Esophagus squamous epithelium (tissue), 5 donors: ENCODE measurements around the gene PREP. TPM values are rescaled to one million over a fixed set of nuclear protein-coding genes. Genes with fewer than 3 reads are reported as not detected.
A peak's percentile ranks its signal among the peaks of the same experiment; 100 is the strongest.
"Not testable (repeated sequence)": the region's sequence is repeated elsewhere in the genome, so short reads cannot be mapped to it uniquely, and the experiment has no call there.

Experiments
- DNase-seq: peaks from one replicate; lab custom pipeline; 2025; lab: John Stamatoyannopoulos, UW
- H3K27ac ChIP-seq, 4 donors: fragments of 200-600 bp; sonication (generic); one replicate each; pipeline ENCODE4 v1.5.1; 2016 to 2019; ENCODE audit warnings: mild to moderate bottlenecking in 1 of 4
- H3K27me3 ChIP-seq, 4 donors: fragments of 200-600 bp; sonication (generic); 1 replicate in 3 of 4; 2 replicates in 1 of 4; pipeline versions ENCODE4 v1.5.1 to v1.6.0; 2017 to 2021; ENCODE audit warnings: antibody characterized with exemption in 1 of 4
- H3K36me3 ChIP-seq, 3 donors: fragments of 200-600 bp; sonication (generic); one replicate each; pipeline ENCODE4 v1.5.1; 2016 to 2019
- H3K4me1 ChIP-seq, 3 donors: fragments of 200-600 bp; sonication (generic); one replicate each; pipeline ENCODE4 v1.5.1; 2017 to 2019
- H3K4me3 ChIP-seq, 4 donors: fragments of 200-600 bp; sonication (generic); 1 replicate in 3 of 4; 2 replicates in 1 of 4; pipeline ENCODE4 v1.5.1; 2016 to 2019; ENCODE audit warnings: mild to moderate bottlenecking in 2 of 4, moderate library complexity in 1 of 4
- H3K9me3 ChIP-seq, 3 donors: fragments of 200-600 bp; sonication (generic); one replicate each; pipeline ENCODE4 v1.5.1; 2016 to 2019
- CTCF ChIP-seq, 6 experiments: fragments of 450-650 bp in 4 of 6; fragments of 200-600 bp in 2 of 6; sonication (generic) in 2 of 6; IDR thresholded peaks; one replicate each; pipeline ENCODE4 v1.5.1; 2016 to 2019; ENCODE audit warnings: antibody characterized with exemption in 6 of 6, mild to moderate bottlenecking in 4 of 6, moderate library complexity in 4 of 6
- POLR2A ChIP-seq, 4 donors: fragments of 450-650 bp; IDR thresholded peaks; one replicate each; pipeline ENCODE4 v1.6.1; 2017; ENCODE audit warnings: antibody characterized with exemption in 4 of 4, mild to moderate bottlenecking in 4 of 4, moderate library complexity in 3 of 4
- WGBS, 2 donors: methylation state at CpG; one replicate each; pipeline ENCODE4 v1.1.5; 2018; 5-methylcytosine and 5-hydroxymethylcytosine counted together
- intact Hi-C: fragments of 100-400 bp; cut with DNase I; formaldehyde crosslinking; loops from one replicate; pipeline ENCODE4 v1.15.0; 2022
- total RNA-seq, 4 donors: library from RNA; depleted of rRNA; stranded (reverse); fragments of >200 nt; gene quantifications; one replicate each; pipeline ENCODE4 v1.1.0, GENCODE V29; 2016
- donor health status: DM: yes; HTN: yes; CAD: no.

Gene PREP
- total RNA-seq, 4 donors from 2014 or later: 11.9 to 28.0 (median 19.6) TPM

GRCh38 chr6:105352037-105352617 is 50.8 kb downstream of the PREP start:
- WGBS, 2 donors: 90 to 98% methylated on average over 4 of the region's 4 CpGs
- DNase-seq: no peak
- Histone ChIP-seq H3K4me1 (peaks cover 0 to 4% (median 0%) of the 10 kb centered on the region in 3 donors), H3K27ac (no peak overlapping the region), H3K36me3 (peaks cover 0 to 79% (median 5%) of the 10 kb centered on the region in 3 donors), H3K4me3 (no peak overlapping the region), H3K9me3 (no peaks in the 10 kb centered on the region), H3K27me3 (no peaks in the 10 kb centered on the region)
- intact Hi-C loops: no loop called here
- TF ChIP-seq POLR2A (IDR thresholded peaks at IDR 0.05): no peak

- intact Hi-C loops: no loop called here
- no peak overlapping the region for H3K27ac ChIP-seq
- no peak for TF ChIP-seq CTCF (IDR thresholded peaks at IDR 0.05)
- no peak for TF ChIP-seq POLR2A (IDR thresholded peaks at IDR 0.05)
- H3K9me3 ChIP-seq: no peaks in the 10 kb centered on the region
- H3K4me3 ChIP-seq: no peak overlapping the region
- DNase-seq: no peak
- H3K4me1 ChIP-seq: peaks cover 0 to 22% (median 0%) of the 10 kb centered on the region in 3 donors
- H3K36me3 ChIP-seq: peaks cover 0 to 56% (median 5%) of the 10 kb centered on the region in 3 donors
- 44 to 60% methylated on average over 1 of the region's 1 CpG for WGBS, 2 donors
- H3K27me3 ChIP-seq: no peaks in the 10 kb centered on the region
Observed at GRCh38 chr6:105348897-105349296, 54.0 kb downstream of the PREP start.

GRCh38 chr6:105346052-105346451 is 56.8 kb downstream of the PREP start:
- no peak for DNase-seq
- Histone ChIP-seq H3K27ac (peak overlapping the region in 1 of 4 donors; percentile 14), H3K9me3 (no peaks in the 10 kb centered on the region), H3K27me3 (no peaks in the 10 kb centered on the region), H3K4me3 (no peak overlapping the region), H3K4me1 (peaks cover 0 to 22% (median 0%) of the 10 kb centered on the region in 3 donors), H3K36me3 (peaks cover 0 to 34% (median 0%) of the 10 kb centered on the region in 3 donors)
- 57 to 74% methylated on average over 3 of the region's 3 CpGs for WGBS, 2 donors
- intact Hi-C loops: no loop called here
- no peak for TF ChIP-seq CTCF (IDR thresholded peaks at IDR 0.05)
- TF ChIP-seq POLR2A (IDR thresholded peaks at IDR 0.05): no peak

DNA sequence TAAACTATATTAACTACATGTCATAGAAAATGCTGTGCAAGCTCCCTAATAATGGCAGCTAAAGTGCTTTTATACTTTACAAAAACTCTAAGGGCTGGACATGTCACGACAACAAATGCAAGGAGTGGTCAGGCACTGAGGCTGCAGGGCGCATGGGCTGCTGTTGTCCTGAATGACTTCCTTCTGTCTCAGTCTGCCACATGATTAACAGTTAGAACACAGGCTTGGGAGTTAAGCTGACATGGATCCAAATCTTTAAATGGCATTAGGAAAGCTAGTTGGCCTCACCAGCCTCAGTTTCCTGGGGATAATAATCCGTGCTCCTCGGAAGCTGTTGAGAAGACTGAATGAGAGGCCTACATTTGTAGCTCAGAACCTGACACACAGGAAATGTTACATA is 57.4 kb downstream of the PREP start:
- 41 to 72% methylated on average over 4 of the region's 4 CpGs for WGBS, 2 donors
- no peak for TF ChIP-seq POLR2A (IDR thresholded peaks at IDR 0.05)
- no peak for TF ChIP-seq CTCF (IDR thresholded peaks at IDR 0.05)
- intact Hi-C loops: no loop called here
- H3K4me1 ChIP-seq: peaks cover 0 to 22% (median 0%) of the 10 kb centered on the region in 3 donors
- H3K4me3 ChIP-seq: no peak overlapping the region
- no peak for DNase-seq
- H3K27ac ChIP-seq: peak overlapping the region in 1 of 4 donors; percentile 14
- H3K36me3 ChIP-seq: peaks cover 0 to 30% (median 0%) of the 10 kb centered on the region in 3 donors
- H3K9me3 ChIP-seq: no peaks in the 10 kb centered on the region
- no peaks in the 10 kb centered on the region for H3K27me3 ChIP-seq

DNA sequence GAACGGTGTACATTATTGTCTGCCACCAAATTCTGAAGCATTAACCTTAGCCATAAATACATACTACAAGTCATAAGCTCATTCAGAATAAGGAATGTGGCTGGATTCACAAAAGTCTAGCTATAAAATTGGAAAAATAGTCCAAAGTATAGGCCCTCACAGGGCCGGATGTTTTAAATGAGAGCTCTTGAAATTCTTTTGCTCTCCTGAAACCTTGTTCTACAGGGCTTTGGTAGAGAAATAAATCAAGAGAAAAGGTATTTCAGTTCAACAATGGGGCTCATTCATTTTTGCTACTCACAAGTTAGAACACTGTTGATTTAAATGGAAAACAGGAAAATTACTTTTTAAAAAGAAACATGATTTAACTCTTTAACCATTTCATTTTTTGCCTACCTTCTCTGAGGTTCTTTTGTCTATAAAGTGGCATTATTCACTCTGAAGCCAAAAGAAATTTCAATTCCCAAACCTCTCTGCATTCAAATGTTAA is 58.0 kb downstream of the PREP start:
- TF ChIP-seq CTCF (IDR thresholded peaks at IDR 0.05): no peak

GRCh38 chr6:105338350-105338983 is 64.4 kb downstream of the PREP start:
- DNase-seq, H3K9me3 ChIP-seq, intact Hi-C loops: not testable (repeated sequence)

More for the DNA sequence above, 58.0 kb downstream of the PREP start:
- peak overlapping the region in 1 of 4 donors; percentile 14 for H3K27ac ChIP-seq
- no peaks in the 10 kb centered on the region for H3K9me3 ChIP-seq
- peaks cover 0 to 22% (median 0%) of the 10 kb centered on the region in 3 donors for H3K4me1 ChIP-seq
- H3K27me3 ChIP-seq: no peaks in the 10 kb centered on the region
- 88 to 93% methylated on average over 2 of the region's 2 CpGs for WGBS, 2 donors
- peaks cover 0 to 24% (median 0%) of the 10 kb centered on the region in 3 donors for H3K36me3 ChIP-seq
- no peak overlapping the region for H3K4me3 ChIP-seq
- intact Hi-C loops: no loop called here
- no peak for DNase-seq

More at GRCh38 chr6:105338350-105338983, 64.4 kb downstream of the PREP start:
- H3K4me3 ChIP-seq, H3K27ac ChIP-seq, H3K4me1 ChIP-seq, H3K27me3 ChIP-seq: not testable (repeated sequence)
- WGBS, 2 donors: 93 to 94% methylated on average over 3 to 11 of the region's 21 CpGs
- H3K36me3 ChIP-seq: peaks cover 0 to 11% (median 0%) of the 10 kb centered on the region in 3 donors
